ENCODE measurements around the gene SERHL2.
"Not testable (repeated sequence)": the region's sequence is repeated elsewhere in the genome, so short reads cannot be mapped to it uniquely, and the experiment has no call there.

SERHL2 gene, protein sequence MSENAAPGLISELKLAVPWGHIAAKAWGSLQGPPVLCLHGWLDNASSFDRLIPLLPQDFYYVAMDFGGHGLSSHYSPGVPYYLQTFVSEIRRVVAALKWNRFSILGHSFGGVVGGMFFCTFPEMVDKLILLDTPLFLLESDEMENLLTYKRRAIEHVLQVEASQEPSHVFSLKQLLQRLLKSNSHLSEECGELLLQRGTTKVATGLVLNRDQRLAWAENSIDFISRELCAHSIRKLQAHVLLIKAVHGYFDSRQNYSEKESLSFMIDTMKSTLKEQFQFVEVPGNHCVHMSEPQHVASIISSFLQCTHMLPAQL

DNA sequence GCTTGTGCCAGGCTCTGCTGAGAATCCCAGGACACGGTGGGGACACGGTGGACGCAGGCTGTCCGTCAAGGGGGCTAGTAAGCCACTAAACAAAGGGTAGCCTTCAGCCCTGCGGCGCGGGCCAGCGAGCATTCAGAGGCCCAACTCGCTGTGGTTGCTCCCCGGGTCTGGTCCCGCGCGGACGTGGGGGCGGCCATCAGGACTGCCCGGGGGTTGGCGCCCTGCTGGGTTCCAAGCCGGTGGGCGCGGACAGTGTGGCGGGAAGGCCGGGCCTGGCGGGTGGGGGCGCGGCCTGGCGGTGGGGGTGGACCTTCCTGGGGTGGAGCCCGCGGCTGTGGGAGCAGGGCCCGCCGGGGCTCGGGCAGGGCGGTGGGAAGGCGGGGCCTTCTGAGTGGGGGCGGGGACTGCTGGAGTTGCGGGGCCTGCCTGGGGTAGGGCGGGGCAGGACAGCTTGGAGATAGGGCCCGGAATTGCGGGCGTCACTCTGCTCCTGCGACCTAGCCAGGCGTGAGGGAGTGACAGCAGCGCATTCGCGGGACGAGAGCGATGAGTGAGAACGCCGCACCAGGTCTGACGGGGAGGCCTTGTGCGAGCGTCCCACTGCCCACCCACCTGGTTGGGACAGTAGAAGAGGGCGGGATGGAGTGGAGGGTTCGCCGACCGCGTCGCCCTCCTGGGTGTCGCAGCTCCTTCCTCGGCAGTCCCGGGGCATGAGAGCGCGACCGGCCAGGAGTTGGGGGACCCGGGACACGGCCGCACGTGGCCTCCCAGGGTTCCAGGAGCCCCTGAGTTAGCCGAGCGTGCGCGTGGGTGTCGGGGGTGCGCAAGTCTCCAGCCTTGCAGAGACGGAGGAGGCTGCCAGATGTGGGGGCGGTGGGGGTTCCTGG, at the start of gene SERHL2:
Gene SERHL2 (plus strand): TSS at position 482 of the 887 bp plus-strand sequence. CDS start 65 bp downstream, at position 547.
- peak; percentile 91 for DNase-seq (ENCODE audit: low read depth, low spot score)

DNA sequence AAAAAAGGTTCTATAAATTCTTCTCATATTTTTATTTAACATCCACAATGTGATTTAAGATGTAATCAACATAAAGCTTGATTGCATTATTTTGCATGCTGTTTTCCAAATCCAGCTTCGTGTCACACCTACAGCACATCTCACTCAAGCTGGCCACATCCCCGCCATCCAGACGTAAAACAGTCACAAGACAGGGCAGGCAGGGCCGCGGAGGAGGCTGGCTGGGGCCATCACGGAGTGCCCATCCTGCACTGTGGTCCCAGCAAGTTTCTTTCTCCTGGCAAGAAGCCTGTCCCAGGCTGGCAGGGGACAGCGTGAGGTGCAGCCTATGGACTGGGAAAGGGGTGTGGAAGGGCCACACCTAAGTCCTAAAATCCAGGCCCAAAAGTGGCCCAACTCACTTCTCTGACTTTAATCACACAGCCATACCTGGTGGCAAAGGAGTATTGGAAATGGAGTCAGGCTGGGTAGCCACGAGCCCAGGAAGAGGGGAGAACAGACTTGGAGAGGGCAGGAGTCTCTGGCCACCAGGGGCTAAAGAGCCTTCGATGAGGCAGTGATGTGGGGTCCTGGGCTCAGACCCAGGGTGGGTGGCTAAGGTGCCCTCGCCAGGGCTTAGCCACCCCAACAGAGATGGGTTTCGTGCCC, 45.3 kb upstream of the SERHL2 start:
- not testable (repeated sequence) for DNase-seq (ENCODE audit: low read depth, low spot score)

DNA sequence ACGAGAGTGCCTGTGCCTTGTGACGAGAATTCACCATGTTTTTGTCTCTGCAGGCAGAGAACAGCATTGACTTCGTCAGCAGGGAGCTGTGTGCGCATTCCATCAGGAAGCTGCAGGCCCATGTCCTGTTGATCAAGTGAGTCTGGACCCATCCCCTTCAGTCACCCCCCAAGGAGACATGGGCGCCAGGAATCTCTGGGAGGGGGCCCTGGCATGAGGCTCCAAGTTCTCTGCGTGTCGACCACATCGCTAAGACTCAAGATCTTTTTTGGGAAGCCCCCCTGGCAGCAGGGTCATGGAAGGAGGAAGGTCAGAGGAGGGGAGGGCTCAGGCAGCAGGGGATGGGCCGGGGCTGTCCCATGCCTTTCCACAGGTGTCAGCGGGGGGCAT, 44.8 kb upstream of the SERHL2 start:
- DNase-seq (ENCODE audit: low read depth, low spot score): not testable (repeated sequence)

GRCh38 chr22:42509548-42509947, 44.2 kb upstream of the SERHL2 start:
- DNase-seq (ENCODE audit: low read depth, low spot score): no peak

DNA sequence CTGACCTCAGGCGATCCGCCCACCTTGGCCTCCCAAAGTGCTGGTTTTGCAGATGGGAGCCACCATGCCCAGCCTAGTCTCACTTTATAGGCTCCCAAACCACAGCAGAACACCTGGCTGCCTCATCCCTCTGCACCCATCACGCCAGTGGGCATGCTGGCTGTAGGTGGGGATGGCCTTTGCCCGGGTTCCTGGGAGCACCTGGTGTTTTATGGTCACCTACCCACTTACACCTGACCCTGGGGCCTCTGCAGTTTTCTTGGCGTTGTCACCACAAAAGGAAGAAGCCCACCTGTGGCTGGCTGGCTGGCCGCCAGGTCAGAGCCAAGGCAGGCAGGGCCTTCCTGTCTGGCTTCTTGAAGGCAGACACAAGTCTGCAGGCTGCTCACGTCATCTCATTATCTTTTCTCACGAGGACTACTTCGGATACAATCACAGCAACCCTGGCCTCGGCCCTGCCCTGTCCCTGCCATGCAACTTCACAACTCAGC, 42.3 kb upstream of the SERHL2 start:
- no peak for DNase-seq (ENCODE audit: low read depth, low spot score)

- DNase-seq (ENCODE audit: low read depth, low spot score): peak; percentile 23
These were observed 41.3 kb upstream of the SERHL2 start for GRCh38 chr22:42512273-42512990.

GRCh38 chr22:42514331-42514730, 39.4 kb upstream of the SERHL2 start:
- not testable (repeated sequence) for DNase-seq (ENCODE audit: low read depth, low spot score)

GRCh38 chr22:42515304-42515703, 38.5 kb upstream of the SERHL2 start:
- not testable (repeated sequence) for DNase-seq (ENCODE audit: low read depth, low spot score)

- no peak for DNase-seq (ENCODE audit: low read depth, low spot score)
These were observed 37.9 kb upstream of the SERHL2 start for GRCh38 chr22:42515896-42516295.

- DNase-seq (ENCODE audit: low read depth, low spot score): not testable (repeated sequence)
These were observed 36.7 kb upstream of the SERHL2 start for GRCh38 chr22:42517103-42517502.

GRCh38 chr22:42518638-42519524, 34.9 kb upstream of the SERHL2 start:
- DNase-seq (ENCODE audit: low read depth, low spot score): not testable (repeated sequence)

- DNase-seq (ENCODE audit: low read depth, low spot score): peak; percentile 86
These were observed 34.0 kb upstream of the SERHL2 start, which contains the start of gene RRP7A for GRCh38 chr22:42519525-42520401. TSS of gene RRP7A (minus strand) at chr22:42519796. CDS start at chr22:42519786, 10 bp downstream.

GRCh38 chr22:42521228-42521546, 32.6 kb upstream of the SERHL2 start:
- no peak for DNase-seq (ENCODE audit: low read depth, low spot score)

DNA sequence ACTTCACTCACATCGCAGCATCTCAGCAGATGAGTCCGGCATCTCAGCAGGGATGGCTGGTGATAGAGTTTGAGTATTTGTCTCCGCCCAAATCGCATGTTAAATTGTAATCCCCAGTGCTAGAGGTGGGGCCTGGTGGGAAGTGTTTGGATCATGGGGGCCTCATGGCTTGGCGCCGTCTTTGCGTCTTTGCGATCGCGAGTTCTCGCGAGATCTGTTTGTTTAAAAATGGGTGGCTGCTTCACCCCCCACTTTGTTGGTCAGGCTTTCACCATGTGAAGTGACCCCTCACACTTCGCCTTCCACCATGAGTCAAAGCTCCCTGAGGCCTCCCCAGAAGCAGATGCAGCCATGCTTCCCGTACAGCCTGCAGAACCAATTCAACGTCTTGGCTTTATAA, 31.2 kb upstream of the SERHL2 start:
- no peak for DNase-seq (ENCODE audit: low read depth, low spot score)

GRCh38 chr22:42528591-42529307, 25.0 kb upstream of the SERHL2 start:
- DNase-seq (ENCODE audit: low read depth, low spot score): no peak

- not testable (repeated sequence) for DNase-seq (ENCODE audit: low read depth, low spot score)
These were observed 24.3 kb upstream of the SERHL2 start for GRCh38 chr22:42529435-42529834.

DNA sequence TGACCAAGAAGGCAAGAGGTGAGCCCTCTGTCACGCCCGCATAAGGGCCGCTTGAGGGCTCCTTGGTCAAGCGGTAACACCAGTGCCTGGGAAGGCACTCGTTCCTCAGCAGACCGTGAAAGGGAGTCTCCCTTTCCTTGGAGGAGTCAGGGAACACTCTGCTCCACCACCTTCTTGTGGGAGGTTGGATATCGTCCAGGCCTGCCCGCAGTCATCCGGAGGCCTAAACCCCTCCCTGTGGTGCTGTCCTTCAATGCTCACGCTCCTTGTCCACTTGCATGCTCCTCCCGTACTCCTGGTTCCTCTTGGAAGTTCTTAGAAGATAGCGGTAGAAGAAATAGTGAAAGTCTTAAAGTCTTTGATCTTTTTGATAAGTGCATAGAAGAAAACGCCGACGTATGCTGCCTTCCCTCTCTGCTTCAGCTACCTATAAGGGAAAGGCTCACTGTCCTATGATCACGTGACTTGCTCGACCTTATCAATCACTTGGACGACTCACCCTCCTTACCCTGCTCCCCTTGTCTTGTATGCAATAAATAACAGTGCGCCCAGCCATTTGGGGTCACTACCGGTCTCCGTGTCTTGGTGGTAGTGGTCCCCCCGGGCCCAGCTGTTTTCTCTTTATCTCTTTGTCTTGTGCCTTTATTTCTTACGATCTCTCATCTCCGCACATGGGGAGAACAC, 22.2 kb upstream of the SERHL2 start:
- DNase-seq (ENCODE audit: low read depth, low spot score): not testable (repeated sequence)

- no peak for DNase-seq (ENCODE audit: low read depth, low spot score)
These were observed 20.1 kb upstream of the SERHL2 start for GRCh38 chr22:42533638-42533977.

Measured in astrocyte of the hippocampus (primary cell).